Activated CD4-positive, alpha-beta T cell treated with anti-CD3 and anti-CD28 coated beads, Interleukin-2, Interleukin-6, amounts not matched to agents 100 ng/mL and 50 ng/mL, durations not matched to agents 16 hours and 8 hours (primary cell): ENCODE data around the gene GPR107.
"Not testable (repeated sequence)": the region's sequence is repeated elsewhere in the genome, so short reads cannot be mapped to it uniquely, and the experiment has no call there.

ENCODE experiments used
- DNase-seq: peaks from one replicate; pipeline ENCODE4 v3.0.0-alpha.2; 2020

GPR107 gene

GRCh38 chr9:130053504-130054324, at the start of gene GPR107:
Gene GPR107 (plus strand): TSS chr9:130053906. CDS start chr9:130053933, 27 bp downstream.
- peak; percentile 84 for DNase-seq

GRCh38 chr9:130003943-130004552, 49.7 kb upstream of the GPR107 start:
- no peak for DNase-seq

GRCh38 chr9:130006952-130007351, 46.8 kb upstream of the GPR107 start:
- not testable (repeated sequence) for DNase-seq

GRCh38 chr9:130008538-130008937, 45.2 kb upstream of the GPR107 start:
- DNase-seq, result no peak

GRCh38 chr9:130009546-130009945, 44.2 kb upstream of the GPR107 start:
- DNase-seq, result not testable (repeated sequence)

GRCh38 chr9:130010151-130010988, 43.3 kb upstream of the GPR107 start:
- peak; percentile 61 for DNase-seq

GRCh38 chr9:130013326-130013725, 40.4 kb upstream of the GPR107 start:
- DNase-seq, result no peak

- no peak for DNase-seq
Observed at GRCh38 chr9:130015353-130016019, 38.2 kb upstream of the GPR107 start.

- DNase-seq, result no peak
Observed at GRCh38 chr9:130017076-130017475, 36.6 kb upstream of the GPR107 start.

GRCh38 chr9:130017510-130017909, 36.2 kb upstream of the GPR107 start:
- not testable (repeated sequence) for DNase-seq

GRCh38 chr9:130018265-130018664, 35.4 kb upstream of the GPR107 start:
- DNase-seq, result peak; percentile 55

GRCh38 chr9:130020618-130021017, 33.1 kb upstream of the GPR107 start:
- DNase-seq, result no peak

GRCh38 chr9:130021123-130021522, 32.6 kb upstream of the GPR107 start:
- no peak for DNase-seq

GRCh38 chr9:130021842-130022241, 31.9 kb upstream of the GPR107 start:
- not testable (repeated sequence) for DNase-seq

GRCh38 chr9:130022566-130023143, 31.1 kb upstream of the GPR107 start:
- no peak for DNase-seq

GRCh38 chr9:130023144-130023787, 30.4 kb upstream of the GPR107 start:
- peak; percentile 51 for DNase-seq

GRCh38 chr9:130023994-130024596, 29.6 kb upstream of the GPR107 start:
- no peak for DNase-seq

GRCh38 chr9:130024597-130024994, 29.1 kb upstream of the GPR107 start:
- no peak for DNase-seq

- peak; percentile 55 for DNase-seq
Observed at GRCh38 chr9:130026583-130027340, 26.9 kb upstream of the GPR107 start.

GRCh38 chr9:130027533-130028365, 26.0 kb upstream of the GPR107 start:
- peak; percentile 41 for DNase-seq
